ENCODE measurements around the gene GSE1. TPM values are rescaled to one million over a fixed set of nuclear protein-coding genes. Genes with fewer than 3 reads are reported as not detected.
A peak's percentile ranks its signal among the peaks of the same experiment; 100 is the strongest.

GSE1 gene
- total and polyA plus RNA-seq, 2 experiments from 2014 or later, result 32.4 to 135 TPM

- H3K9me3 Mint-ChIP-seq, result no peaks in the 10 kb centered on the region
- Histone ChIP-seq H3K27ac (ENCODE audit: low read depth) (no peak overlapping the region), H3K9me2 (ENCODE audit: insufficient read depth) (no peaks in the 10 kb centered on the region), H3K4me3 (no peak overlapping the region), H4K20me1 (replicated peaks; ENCODE audit: insufficient read depth) (no peaks in the 10 kb centered on the region; the same call in 1 of the 2 replicates), H3K27me3 (ENCODE audit: insufficient read depth) (no peaks in the 10 kb centered on the region), H2AFZ (no peak overlapping the region), H3K4me2 (peak overlapping the region; percentile 69; the same call in 1 of the 2 replicates), H3K4me1 (ENCODE audit: insufficient read depth) (peaks cover 70% of the 10 kb centered on the region), H3F3A (replicated peaks; ENCODE audit: low read depth) (peaks cover 15% of the 10 kb centered on the region; the same call in 1 of the 2 replicates), H3K36me3 (ENCODE audit: insufficient read depth) (no peaks in the 10 kb centered on the region), H3K79me2 (replicated peaks; ENCODE audit: insufficient read depth) (peaks cover 26% of the 10 kb centered on the region)
- peaks cover 30% of the 10 kb centered on the region for H3K27me3 Mint-ChIP-seq (ENCODE audit: insufficient read depth, low read depth, poor library complexity)
- no peak for DNase-seq (ENCODE audit: low spot score)
- peaks cover 75% of the 10 kb centered on the region for H3K4me1 Mint-ChIP-seq
- H3K36me3 Mint-ChIP-seq (ENCODE audit: low read depth), result peaks cover 2% of the 10 kb centered on the region; the same call in 1 of the 3 replicates
- H3K27ac Mint-ChIP-seq, result peak overlapping the region; percentile 58
- H3K4me3 Mint-ChIP-seq, result peak overlapping the region; percentile 24; the same call in 1 of the 3 replicates
- ATAC-seq, result no peak
- no peak for TF ChIP-seq ZNF331 (CRISPR knock-in tag; IDR thresholded peaks at IDR 0.05; ENCODE audit: low read depth)
- TF ChIP-seq, protein P1, sequence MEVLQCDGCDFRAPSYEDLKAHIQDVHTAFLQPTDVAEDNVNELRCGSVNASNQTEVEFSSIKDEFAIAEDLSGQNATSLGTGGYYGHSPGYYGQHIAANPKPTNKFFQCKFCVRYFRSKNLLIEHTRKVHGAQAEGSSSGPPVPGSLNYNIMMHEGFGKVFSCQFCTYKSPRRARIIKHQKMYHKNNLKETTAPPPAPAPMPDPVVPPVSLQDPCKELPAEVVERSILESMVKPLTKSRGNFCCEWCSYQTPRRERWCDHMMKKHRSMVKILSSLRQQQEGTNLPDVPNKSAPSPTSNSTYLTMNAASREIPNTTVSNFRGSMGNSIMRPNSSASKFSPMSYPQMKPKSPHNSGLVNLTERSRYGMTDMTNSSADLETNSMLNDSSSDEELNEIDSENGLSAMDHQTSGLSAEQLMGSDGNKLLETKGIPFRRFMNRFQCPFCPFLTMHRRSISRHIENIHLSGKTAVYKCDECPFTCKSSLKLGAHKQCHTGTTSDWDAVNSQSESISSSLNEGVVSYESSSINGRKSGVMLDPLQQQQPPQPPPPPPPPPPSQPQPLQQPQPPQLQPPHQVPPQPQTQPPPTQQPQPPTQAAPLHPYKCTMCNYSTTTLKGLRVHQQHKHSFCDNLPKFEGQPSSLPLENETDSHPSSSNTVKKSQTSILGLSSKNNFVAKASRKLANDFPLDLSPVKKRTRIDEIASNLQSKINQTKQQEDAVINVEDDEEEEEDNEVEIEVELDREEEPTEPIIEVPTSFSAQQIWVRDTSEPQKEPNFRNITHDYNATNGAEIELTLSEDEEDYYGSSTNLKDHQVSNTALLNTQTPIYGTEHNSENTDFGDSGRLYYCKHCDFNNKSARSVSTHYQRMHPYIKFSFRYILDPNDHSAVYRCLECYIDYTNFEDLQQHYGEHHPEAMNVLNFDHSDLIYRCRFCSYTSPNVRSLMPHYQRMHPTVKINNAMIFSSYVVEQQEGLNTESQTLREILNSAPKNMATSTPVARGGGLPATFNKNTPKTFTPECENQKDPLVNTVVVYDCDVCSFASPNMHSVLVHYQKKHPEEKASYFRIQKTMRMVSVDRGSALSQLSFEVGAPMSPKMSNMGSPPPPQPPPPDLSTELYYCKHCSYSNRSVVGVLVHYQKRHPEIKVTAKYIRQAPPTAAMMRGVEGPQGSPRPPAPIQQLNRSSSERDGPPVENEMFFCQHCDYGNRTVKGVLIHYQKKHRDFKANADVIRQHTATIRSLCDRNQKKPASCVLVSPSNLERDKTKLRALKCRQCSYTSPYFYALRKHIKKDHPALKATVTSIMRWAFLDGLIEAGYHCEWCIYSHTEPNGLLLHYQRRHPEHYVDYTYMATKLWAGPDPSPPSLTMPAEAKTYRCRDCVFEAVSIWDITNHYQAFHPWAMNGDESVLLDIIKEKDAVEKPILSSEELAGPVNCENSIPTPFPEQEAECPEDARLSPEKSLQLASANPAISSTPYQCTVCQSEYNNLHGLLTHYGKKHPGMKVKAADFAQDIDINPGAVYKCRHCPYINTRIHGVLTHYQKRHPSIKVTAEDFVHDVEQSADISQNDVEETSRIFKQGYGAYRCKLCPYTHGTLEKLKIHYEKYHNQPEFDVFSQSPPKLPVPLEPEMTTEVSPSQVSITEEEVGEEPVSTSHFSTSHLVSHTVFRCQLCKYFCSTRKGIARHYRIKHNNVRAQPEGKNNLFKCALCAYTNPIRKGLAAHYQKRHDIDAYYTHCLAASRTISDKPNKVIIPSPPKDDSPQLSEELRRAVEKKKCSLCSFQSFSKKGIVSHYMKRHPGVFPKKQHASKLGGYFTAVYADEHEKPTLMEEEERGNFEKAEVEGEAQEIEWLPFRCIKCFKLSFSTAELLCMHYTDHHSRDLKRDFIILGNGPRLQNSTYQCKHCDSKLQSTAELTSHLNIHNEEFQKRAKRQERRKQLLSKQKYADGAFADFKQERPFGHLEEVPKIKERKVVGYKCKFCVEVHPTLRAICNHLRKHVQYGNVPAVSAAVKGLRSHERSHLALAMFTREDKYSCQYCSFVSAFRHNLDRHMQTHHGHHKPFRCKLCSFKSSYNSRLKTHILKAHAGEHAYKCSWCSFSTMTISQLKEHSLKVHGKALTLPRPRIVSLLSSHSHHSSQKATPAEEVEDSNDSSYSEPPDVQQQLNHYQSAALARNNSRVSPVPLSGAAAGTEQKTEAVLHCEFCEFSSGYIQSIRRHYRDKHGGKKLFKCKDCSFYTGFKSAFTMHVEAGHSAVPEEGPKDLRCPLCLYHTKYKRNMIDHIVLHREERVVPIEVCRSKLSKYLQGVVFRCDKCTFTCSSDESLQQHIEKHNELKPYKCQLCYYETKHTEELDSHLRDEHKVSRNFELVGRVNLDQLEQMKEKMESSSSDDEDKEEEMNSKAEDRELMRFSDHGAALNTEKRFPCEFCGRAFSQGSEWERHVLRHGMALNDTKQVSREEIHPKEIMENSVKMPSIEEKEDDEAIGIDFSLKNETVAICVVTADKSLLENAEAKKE (CRISPR knock-in tag; IDR thresholded peaks at IDR 0.05), result no peak
- peak in 1 of 2 experiments; percentile 38; a peak in 2 of 4 replicates for TF ChIP-seq CTCF (conservative IDR thresholded peaks at IDR 0.05; ENCODE audit: low read depth in 2 of 2)
Measured at GRCh38 chr16:85602402-85603202, 10.5 kb upstream of the GSE1 start.
